GM18867 (cell line): Measurements from ENCODE around the gene PPP3CA.

ENCODE experiments used
- ATAC-seq: cut with Tn5 transposase; IDR thresholded peaks from one replicate; pipeline ENCODE4 v1.9.1; 2021; ENCODE audit warnings: mild to moderate bottlenecking, moderate library complexity; ENCODE audit not compliant: unreplicated experiment

PPP3CA gene

DNA sequence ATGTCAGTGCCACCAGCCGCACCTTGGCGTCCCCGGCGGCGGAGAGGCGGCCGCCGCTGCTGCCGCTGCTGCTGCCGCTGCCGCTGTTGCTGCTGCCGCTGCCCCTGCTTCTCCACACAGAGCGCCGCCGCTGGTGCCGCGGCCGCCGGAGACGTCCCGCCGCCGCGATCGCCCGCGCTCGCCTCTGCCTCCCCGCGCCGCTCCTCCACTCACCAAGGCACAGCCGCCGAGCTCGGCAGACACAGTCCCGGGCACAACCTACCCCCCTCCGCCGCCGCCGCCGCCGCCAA is at the start of gene PPP3CA:
Gene PPP3CA, minus strand, starts transcription at position 260 of the 290 bp plus-strand sequence.
- ATAC-seq = no peak

DNA sequence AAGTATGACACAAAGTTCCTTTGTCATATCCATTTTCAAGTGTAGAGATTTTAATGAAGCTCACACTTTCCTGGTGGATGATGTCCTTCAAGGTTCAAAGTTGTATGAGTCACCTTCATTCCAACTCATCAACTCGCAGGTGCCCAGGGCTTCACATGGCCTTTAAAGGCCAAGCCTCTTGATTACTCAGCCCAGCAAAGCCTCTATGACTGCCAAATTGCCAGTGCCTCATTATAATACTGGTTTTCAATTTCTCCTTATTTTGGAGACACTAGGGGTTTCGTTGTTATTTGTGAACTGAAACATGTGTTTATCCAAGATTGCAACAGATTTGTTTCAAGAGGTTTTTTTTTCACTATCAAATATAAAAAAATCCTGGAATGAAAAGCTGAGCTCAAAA is 45.9 kb upstream of the PPP3CA start:
- no peak for ATAC-seq

DNA sequence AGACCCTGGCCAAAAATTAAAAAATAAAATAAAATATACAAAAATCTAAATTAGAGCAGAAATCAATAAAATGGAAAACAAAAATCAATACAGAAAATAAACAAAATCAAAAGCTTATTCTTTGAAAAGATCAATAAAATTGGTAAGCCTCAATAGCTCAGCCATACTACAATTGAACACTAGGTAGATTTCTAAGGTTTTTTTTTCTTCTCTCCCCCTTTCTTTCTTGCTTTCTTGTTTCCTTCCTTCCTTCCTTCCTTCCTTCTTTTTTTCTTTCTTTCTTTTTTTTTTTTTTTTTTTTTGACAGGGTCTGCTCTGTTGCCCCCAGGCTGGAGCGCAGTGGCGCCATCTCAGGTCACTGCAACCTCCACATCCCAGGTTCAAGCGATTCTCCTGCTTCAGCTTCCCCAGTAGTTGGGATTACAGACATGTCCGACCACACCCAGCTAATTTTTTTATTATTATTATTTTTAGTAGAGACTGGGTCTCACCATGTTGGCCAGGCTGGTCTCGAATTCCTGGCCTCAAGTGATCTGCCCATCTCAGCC is 23.4 kb upstream of the PPP3CA start:
- no peak for ATAC-seq

DNA sequence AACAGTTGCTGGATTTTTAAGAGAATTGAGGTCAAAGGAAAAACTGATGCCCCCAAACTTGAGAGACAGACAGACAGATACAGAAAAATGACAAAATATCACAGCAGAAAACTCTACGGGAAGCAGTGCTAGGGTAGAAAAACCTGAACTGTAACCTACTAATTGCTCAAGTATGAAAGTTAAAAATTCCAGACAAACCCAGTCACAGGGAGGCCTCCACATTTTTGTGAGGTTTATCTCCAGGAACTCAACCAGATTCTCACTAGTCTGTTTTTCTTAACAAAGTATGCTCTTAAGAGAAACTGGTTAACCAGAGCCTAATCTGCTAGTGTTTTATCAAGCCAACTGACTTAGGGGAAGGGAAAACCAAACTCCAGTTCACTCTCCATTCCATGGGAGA is 19.9 kb upstream of the PPP3CA start:
- ATAC-seq = no peak

DNA sequence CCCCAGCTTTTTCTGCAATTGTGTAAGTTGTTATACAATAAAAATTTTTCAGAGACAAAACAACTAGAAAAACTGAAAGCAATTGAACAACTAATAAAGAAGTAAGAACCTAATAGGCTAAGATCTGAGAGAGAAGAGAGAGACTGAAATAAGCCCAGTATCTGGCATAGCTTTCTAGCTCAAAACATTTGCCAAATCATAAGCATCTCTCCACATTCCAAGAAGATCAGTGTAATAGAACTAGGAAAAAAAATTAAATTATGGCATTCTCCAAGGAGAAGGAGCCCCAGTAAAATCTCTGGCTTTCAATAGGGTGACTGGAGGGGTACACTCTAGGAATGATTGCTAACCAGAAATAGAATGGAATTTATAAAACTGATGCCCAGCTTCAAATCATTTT is 19.0 kb upstream of the PPP3CA start:
- no peak for ATAC-seq

DNA sequence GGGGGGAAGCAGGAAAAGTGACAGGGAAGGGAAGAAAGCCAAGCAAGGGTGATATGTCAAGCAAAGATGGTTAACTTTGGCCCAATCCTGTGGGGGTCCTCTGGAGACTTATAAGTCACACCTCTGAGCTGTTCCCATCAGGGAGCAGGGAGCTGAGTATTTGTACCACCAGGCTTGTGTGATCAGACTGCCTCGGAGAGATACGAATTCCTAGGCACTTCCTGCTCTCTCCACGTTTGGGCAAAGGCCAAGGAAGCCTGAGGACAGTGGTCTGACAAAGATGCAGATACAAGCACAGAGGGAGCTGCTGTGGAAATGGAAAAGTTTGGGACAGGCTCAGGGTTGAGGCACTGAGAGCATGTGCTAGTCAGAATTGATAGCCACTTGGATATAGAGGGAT is 10.4 kb upstream of the PPP3CA start:
- no peak for ATAC-seq

DNA sequence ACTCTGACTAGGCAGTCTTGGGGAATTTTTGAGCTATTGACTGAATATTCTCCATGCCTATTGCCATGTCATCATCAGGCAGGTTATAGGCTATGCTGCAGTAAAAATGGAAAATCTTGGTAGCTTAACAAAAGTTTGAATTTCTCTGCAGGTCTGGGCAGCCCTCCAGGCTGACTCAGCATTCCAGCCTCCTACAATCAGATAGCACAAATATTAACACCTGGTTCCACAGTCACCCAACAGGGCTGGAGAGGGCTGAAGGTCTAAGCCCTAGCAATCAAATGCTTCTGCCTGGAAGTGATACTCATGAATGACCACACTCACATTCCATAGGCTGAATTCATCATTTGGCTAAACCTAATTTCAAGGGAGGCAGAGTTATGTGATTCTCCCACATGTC is 9.6 kb upstream of the PPP3CA start:
- ATAC-seq = no peak

DNA sequence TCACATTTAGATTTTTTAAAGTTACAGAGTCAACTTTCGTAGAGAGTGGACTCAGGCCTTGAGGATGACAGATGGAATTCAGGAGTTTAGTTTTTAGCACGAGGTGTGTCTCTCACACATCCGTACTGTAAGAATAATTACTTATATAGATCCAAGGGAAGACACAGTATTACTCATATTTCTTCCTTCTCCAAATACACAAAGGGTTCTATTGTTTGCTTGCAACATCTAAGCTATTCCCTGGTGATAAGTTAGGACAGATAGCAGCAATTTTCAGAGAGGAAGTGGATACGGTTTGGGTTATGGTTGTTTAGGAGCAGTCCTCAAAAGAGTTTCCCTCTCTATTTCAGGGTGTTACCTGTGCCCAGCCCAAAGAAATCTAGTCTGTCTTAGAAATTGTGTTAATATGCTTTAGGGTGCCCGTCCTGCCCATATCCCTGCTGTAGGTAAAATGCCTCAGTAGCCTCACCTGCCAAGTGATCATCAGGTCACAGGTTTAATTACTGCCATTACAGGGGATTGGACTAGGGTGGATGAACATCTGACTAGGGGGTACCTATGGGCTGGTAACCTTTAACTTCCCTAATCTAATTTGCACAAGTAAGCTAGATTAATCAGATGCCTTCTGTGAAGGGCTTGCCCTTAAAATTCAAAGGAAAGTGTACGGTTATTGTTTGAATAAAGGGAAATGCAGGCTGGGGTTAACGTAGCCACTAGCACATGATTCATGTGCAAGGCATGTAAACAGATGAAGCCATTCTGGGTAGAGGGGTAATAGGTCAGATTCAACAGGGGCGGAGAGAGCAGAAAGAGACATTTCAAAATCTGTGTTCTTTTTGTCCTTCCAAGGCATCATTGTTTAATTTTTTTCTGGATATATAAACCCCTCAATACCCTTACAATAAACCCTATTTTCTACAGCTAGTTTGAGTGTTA is 8.7 kb upstream of the PPP3CA start:
- ATAC-seq = no peak

DNA sequence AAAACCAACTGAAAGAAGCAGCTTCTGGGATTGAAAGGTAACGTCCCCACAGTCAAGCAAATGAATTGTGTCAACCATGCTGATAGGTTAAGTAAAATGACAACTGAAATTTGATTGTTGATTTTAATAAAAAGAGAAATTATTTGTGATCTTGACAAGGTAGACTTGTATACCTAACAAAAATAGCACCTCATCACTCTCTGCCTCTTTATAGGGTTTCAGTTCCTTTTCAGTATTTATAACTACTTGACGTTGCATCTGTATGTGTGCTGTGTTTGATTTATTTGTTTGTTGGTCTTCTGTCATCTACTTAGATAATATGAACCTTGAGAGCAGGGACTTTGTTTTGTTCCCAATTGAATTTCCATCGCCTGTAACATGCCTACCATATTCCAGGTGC is 7.9 kb upstream of the PPP3CA start:
- ATAC-seq = peak; percentile 100

DNA sequence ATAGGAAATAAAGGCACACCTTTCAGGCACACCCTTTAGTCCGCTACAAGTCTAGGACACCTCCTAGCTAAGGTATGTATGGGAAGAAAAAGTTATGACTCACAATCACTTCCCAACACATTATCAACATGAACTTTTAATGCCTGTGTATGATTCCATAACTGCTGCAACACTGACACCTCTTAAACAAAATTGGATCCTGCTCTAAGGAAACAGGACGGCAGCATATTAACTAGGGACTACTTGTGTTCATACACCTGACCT is 2.4 kb upstream of the PPP3CA start:
- no peak for ATAC-seq

DNA sequence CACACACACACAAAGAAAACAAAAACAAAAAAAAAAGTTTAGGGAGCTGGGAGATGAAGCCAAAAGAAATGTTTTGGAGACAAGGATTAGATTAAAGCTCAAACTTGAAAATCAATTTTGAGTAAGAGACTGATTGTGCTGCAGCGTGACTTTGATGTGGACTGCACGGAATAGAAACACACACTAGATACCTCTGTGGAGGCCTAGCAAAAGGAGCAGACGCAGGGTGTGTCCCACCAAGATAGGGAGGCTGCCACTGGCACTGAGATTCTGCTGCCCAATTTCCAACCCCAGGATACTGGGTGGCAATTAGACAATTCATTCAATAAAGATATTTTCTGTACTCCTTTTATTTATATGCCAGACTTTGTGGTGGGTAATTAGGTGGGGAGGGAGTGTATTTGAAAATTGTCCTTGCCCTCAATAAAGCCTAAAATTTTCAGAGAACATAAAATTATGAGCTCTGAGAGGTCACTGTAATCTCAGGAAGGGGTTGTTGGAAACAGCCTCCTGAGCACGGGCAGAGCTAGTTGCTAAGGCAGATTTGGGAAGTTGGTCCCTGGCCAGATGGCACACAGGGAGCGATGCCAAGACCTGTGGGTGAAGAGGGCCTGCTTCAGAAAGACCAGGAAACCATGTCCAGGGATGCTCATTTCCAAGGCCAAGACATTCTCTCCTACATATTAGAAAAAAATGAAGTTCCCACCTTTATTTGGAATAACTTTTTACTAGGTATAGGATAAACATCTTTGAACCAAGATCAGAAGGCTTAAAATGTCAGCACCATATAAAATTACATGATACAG is 1.9 kb upstream of the PPP3CA start:
- no peak for ATAC-seq

DNA sequence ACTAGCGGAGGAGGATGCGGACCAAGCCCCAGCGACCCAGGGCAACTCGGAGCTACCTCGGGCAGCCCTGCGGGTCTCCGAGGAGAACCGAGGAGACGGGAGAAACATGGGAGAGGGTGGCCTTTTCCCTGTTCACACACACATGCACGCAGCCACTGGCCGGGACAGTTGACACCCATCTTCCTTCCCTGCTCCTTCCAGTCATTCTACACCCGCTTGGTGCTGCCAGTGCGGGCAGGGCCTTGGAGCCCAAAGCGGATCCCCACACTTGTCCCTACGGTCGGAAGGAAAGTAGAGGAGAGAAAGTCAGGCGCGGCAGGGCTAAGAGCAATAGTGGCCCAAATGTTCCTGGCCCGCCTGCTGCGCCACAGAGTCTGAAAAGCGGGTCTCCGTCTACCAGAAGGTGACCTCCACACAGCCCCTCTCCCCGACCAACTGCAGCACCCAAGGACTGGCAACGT is 1.1 kb upstream of the PPP3CA start:
- ATAC-seq = no peak

DNA sequence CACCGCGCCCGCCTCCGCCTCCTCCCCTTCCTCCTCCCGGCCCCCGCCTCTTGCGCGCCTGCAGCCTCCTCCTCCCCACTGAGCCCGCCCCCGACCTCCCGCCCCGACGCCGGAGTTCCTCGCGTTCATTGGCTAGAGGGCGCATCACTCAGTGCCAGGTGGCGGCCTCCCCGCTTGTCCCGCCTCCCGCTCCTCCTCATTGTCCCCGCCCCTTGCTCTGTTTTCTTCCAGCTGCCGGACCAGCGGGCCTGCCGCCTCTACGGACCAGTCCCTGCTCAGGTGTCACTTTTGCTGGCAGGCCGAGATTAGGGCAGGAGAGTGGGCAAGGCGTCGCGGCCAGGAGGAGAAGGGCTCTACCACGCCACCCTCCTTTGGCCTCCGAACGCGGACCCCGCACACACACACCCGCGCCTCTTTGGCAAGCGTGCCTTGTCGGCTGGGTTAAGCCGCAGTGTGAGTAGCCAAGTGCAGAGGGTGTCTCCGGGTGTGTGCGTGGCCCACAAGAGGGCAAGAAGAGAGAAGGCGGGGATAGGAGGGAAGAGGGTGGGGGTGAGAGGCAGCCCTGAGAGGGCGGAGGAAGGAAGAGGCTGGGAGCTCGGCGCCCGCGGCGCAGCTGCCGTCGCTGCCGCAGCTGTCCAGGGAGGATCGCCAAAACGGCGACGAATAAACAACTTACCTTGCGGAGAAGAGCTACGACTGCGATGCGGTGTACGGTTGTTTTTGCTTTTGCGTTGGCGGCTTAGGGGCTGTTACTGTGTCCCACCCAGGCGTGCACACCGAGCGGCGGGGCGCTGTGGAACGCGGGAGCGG is 436 bp upstream of the PPP3CA start:
- ATAC-seq = peak; percentile 80

DNA sequence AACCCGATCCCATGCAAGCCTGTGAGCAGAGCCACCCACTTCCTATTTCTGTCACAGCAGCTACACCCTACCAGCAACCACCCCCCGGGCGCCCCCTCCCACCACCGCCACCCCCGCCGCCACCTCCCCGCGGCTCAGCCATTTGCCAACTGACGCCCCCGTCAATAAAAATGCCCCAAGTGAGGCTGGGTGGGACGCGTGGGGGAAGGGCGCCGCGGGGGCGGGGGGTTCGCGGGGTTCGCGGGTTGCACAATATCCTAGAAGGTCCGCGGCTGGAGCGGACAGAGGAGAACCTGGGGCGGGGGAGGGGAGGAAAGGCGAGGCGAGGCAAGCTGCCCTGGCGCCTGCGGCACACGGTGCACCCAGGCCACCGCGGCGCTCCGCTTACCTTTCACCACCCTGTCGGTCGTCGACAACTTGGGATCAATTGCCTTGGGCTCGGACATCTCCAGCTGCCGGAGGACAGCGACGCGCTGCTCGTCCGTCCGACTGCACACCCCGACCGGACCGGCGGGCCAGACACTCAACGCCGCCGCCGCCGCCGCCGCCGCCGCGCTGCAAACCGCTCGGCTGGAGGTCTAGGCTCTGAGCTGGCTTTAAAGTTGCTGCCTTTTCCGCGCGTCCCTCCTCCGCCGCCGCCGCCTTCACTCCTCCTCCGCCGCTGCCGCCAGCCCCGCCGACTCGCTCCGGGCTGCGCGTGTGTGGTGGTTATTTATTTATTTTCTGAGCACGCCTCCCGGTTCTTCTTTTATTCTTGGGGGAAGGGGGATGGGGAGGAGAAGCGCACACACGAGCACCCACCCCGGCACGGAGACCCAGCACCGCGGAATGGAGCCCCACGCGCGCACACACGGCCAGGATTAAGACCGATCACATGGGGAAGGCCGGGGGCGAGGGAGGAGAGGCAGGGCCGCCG is 717 bp downstream of the PPP3CA start:
- peak; percentile 21 for ATAC-seq

DNA sequence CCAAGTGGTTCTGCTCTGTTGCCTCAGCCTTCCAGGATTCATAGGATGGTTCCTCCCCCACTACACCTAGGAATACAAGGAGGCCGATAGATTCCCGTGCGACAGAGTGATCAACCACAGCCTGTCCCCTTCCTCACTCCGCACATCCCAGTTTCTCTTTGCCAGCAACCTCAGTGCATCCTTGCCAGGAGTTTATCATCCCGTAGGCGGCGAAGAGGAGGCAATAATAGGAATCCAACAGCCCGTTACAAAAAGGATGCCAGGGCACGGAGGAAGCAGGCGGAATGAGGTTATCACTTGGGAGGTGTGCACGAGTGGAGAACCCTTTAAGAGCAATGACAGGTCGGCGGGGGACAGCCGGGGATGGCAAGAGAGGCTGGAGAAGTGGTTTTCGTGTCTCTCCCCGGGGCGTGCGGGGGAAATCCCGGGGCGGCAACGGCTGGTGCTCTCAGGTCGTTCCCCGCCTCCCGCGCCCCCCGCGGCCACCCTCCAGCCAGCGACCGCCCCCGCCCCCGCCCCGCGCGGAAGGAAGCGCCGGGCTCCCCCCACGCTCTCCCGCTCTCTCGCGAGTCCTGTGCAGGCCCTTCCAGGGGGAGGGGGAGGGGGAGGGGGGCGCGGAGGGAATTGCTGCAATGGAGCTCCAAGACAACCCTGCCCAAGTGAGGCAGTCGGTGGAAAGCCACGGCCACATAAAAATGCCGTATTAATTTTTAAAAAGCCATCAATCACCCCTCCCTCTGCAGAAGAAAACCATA is 1.6 kb downstream of the PPP3CA start:
- ATAC-seq = no peak

DNA sequence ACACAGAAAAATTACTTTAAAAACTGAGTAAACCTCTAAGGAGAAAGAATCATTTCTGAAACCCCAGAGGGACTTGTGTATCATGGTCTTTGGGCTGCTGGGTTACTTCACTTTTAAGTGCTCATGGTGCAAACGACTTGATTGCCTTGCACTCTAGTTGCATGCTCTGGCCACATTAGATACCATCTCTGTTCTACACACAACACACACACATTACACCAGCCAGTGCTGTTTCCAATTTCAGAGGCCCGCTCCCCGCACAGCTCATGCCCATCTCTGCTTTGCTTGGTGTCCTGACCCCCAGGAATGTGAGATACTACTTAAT is 2.1 kb downstream of the PPP3CA start:
- no peak for ATAC-seq

DNA sequence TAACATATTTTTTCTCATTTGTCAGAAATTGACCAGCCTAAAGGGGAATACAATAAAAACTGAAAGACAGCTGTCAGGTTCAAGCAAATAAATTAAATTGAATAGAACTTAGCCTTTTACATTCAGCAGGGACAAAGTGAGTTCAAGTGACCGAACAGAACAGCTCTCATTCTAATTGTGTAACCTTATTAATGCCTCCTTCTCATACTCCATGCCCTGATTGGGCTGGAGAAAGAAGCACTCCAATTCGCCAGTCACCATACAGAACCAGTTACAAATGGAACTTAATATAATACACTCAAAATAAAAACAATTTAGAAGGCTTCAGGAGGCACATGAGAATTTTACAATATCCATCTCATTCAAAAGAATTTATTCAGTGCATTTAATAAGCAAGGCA is 8.0 kb downstream of the PPP3CA start:
- ATAC-seq = no peak

DNA sequence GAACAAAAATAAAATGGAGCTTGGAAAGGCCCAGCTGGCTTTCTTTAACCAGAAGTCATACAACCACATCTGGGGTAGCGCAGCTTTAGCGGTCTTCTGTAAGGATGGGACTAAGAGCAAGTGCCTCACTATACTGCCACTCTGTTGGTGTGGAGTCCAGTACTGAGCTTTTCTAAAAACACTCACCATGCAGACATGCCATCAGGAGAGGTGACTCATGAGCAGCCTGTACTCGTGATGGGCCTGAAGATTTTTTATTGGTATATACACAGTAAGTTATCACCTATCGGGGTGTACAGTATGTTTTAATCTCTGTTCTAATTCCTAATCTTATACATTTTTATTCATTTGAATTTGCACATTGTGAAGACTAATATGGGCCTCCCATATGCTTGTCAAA is 9.6 kb downstream of the PPP3CA start:
- no peak for ATAC-seq

DNA sequence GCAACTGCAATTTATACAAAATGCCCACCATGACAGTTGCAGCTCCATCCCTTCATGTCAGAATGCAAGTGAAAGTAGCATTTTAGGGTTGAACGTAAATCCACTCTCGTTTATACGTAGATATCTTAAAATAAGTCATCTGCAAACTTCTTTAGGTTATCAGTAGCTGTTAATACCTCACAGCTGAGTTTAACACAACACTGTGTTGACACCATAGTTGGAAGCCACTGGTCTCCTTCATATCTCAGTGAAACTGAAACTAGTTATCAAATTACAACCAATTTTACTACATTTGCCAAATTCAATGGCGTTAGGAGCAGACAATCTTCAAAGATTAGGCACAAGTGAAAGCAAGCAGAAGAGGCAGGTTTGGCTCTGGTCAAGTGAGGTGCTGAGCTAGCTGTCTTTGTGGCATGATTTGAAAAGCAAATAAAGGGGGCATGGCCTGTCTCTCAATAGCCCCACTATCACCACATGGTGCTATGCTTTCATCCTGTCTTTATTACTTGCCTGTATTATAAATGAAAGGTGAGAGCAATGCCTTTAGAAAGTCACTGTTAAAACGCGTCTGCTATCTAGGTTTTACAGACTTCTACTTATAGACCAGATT is 12.3 kb downstream of the PPP3CA start:
- peak; percentile 70 for ATAC-seq
